ENCODE measurements around the gene MOSMO. TPM values are rescaled to one million over a fixed set of nuclear protein-coding genes. Genes with fewer than 3 reads are reported as not detected.

The MOSMO gene
- total RNA-seq, 6 experiments from 2014 or later, result 6.7 to 13.4 (median 7.5) TPM

GRCh38 chr16:21984062-21984461 lies 23.8 kb upstream of the MOSMO start:
- TF ChIP-seq POLR2A (IDR thresholded peaks at IDR 0.05) (no peak), CTCF (IDR thresholded peaks at IDR 0.05) (no peak)
- no peaks in the 10 kb centered on the region for H3K27me3 ChIP-seq
- WGBS (ENCODE audit: insufficient coverage, low coverage, low lambda C conversion rate, missing lambda C conversion rate), result 92% methylated on average over 3 of the region's 3 CpGs
- H3K36me3 ChIP-seq, result peaks cover 5 to 60% (median 35%) of the 10 kb centered on the region in 4 donors
- no peak for DNase-seq
- no peak overlapping the region for H3K4me3 ChIP-seq
- ATAC-seq, result no peak
- intact Hi-C loops (cut with DNase I), result no loop called here
- H3K4me1 ChIP-seq, result no peaks in the 10 kb centered on the region
- H3K27ac ChIP-seq, result no peak overlapping the region
- H3K9me3 ChIP-seq, result no peaks in the 10 kb centered on the region

- no peaks in the 10 kb centered on the region for H3K27me3 ChIP-seq
- DNase-seq, result no peak
- ATAC-seq, result no peak
- H3K36me3 ChIP-seq, result peaks cover 0 to 45% (median 24%) of the 10 kb centered on the region in 4 donors
- no peak overlapping the region for H3K27ac ChIP-seq
- no peaks in the 10 kb centered on the region for H3K4me1 ChIP-seq
- TF ChIP-seq POLR2A (IDR thresholded peaks at IDR 0.05) (no peak), CTCF (IDR thresholded peaks at IDR 0.05) (no peak)
- intact Hi-C loops (cut with DNase I), result no loop called here
- no peaks in the 10 kb centered on the region for H3K9me3 ChIP-seq
- H3K4me3 ChIP-seq, result no peak overlapping the region
Observed at GRCh38 chr16:21985524-21985923, 22.4 kb upstream of the MOSMO start.

GRCh38 chr16:21986692-21987246 lies 21.1 kb upstream of the MOSMO start:
- no peak overlapping the region for H3K4me3 ChIP-seq
- no peak overlapping the region for H3K27ac ChIP-seq
- no peaks in the 10 kb centered on the region for H3K9me3 ChIP-seq
- H3K36me3 ChIP-seq, result peaks cover 0 to 33% (median 18%) of the 10 kb centered on the region in 4 donors
- H3K27me3 ChIP-seq, result no peaks in the 10 kb centered on the region
- ATAC-seq (no peak), DNase-seq (no peak)
- H3K4me1 ChIP-seq, result no peaks in the 10 kb centered on the region
- TF ChIP-seq CTCF (IDR thresholded peaks at IDR 0.05), result no peak
- TF ChIP-seq POLR2A (IDR thresholded peaks at IDR 0.05), result no peak
- 86% methylated on average over 2 of the region's 4 CpGs for WGBS (ENCODE audit: insufficient coverage, low coverage, low lambda C conversion rate, missing lambda C conversion rate)
- intact Hi-C loops (cut with DNase I), result no loop called here

- 100% methylated on average over 2 of the region's 2 CpGs for WGBS (ENCODE audit: insufficient coverage, low coverage, low lambda C conversion rate, missing lambda C conversion rate)
- Histone ChIP-seq H3K27ac (no peak overlapping the region), H3K36me3 (peaks cover 0 to 26% (median 14%) of the 10 kb centered on the region in 4 donors), H3K4me1 (no peaks in the 10 kb centered on the region), H3K27me3 (no peaks in the 10 kb centered on the region), H3K9me3 (no peaks in the 10 kb centered on the region), H3K4me3 (no peak overlapping the region)
- DNase-seq, result no peak
- no peak for ATAC-seq
- TF ChIP-seq CTCF (IDR thresholded peaks at IDR 0.05) (no peak), POLR2A (IDR thresholded peaks at IDR 0.05) (no peak)
- intact Hi-C loops (cut with DNase I), result no loop called here
Observed at GRCh38 chr16:21987498-21987897, 20.4 kb upstream of the MOSMO start.

- WGBS (ENCODE audit: insufficient coverage, low coverage, low lambda C conversion rate, missing lambda C conversion rate), result 73% methylated on average over 5 of the region's 5 CpGs
Observed at GRCh38 chr16:21989133-21989532, 18.8 kb upstream of the MOSMO start.

More at GRCh38 chr16:21989133-21989532, 18.8 kb upstream of the MOSMO start:
- TF ChIP-seq CTCF (IDR thresholded peaks at IDR 0.05), result no peak
- TF ChIP-seq POLR2A (IDR thresholded peaks at IDR 0.05), result no peak
- ATAC-seq, result no peak
- intact Hi-C loops (cut with DNase I), result no loop called here
- H3K4me3 ChIP-seq, result no peak overlapping the region
- no peaks in the 10 kb centered on the region for H3K27me3 ChIP-seq
- no peaks in the 10 kb centered on the region for H3K4me1 ChIP-seq
- no peaks in the 10 kb centered on the region for H3K9me3 ChIP-seq
- peaks cover 0 to 10% (median 6%) of the 10 kb centered on the region in 4 donors for H3K36me3 ChIP-seq
- H3K27ac ChIP-seq, result no peak overlapping the region
- no peak for DNase-seq

Measured in right lobe of liver (tissue), 6 donors.